OCI-LY3 (cell line): Measurements from ENCODE around the gene TPMT.

Experiments used
- H2AFZ ChIP-seq: fragments of 200-600, 300-600 bp; shearing (Covaris generic); 2 replicates; pipeline ENCODE4 v1.6.0; 2014; ENCODE audit warnings: antibody characterized with exemption, low read depth, low read length
- H3K27ac ChIP-seq: fragments of 200-600, 300-600 bp; sonication (generic); 2 replicates; pipeline ENCODE4 v1.5.1; 2014; ENCODE audit warnings: mild to moderate bottlenecking, low read length, moderate library complexity, mixed read lengths
- H3K27me3 ChIP-seq: fragments of 200-600, 300-600 bp; sonication (generic); 2 replicates; pipeline ENCODE4 v1.6.1; 2014; ENCODE audit warnings: low read depth, low read length, mixed read lengths
- H3K36me3 ChIP-seq: fragments of 200-600, 300-600 bp; sonication (generic); replicated peaks from 2 replicates; pipeline ENCODE3; 2014; ENCODE audit warnings: low read depth, low read length, mixed read lengths
- H3K4me1 ChIP-seq: fragments of 300-600, 200-600 bp; sonication (generic); 2 replicates; pipeline ENCODE4 v1.6.1; 2014; ENCODE audit warnings: low read length, mixed read lengths
- H3K4me2 ChIP-seq: fragments of 200-600, 300-600 bp; sonication (generic); 2 replicates; pipeline ENCODE4 v1.6.1; 2014; ENCODE audit warnings: low read length, mixed read lengths
- H3K4me3 ChIP-seq: fragments of 300-600, 200-600 bp; sonication (generic); 2 replicates; pipeline ENCODE4 v1.5.1; 2014; ENCODE audit warnings: antibody characterized with exemption, mild to moderate bottlenecking, low read length, moderate library complexity
- H3K79me2 ChIP-seq: fragments of 300-600, 200-600 bp; shearing (Covaris generic); 2 replicates; pipeline ENCODE4 v1.6.1; 2014; ENCODE audit warnings: mild to moderate bottlenecking, low read length, mixed read lengths
- H3K9ac ChIP-seq: fragments of 300-600, 200-600 bp; shearing (Covaris generic); 2 replicates; pipeline ENCODE4 v1.6.0; 2014; ENCODE audit warnings: mild to moderate bottlenecking, low read length, moderate library complexity
- H3K9me3 ChIP-seq: fragments of 200-600, 300-600 bp; shearing (Covaris generic); 2 replicates; pipeline ENCODE4 v1.6.1; 2014; ENCODE audit warnings: low read length, mixed read lengths; ENCODE audit not compliant: insufficient read depth
- H4K20me1 ChIP-seq: fragments of 200-600, 300-600 bp; sonication (generic); 2 replicates; pipeline ENCODE4 v1.6.1; 2016; ENCODE audit warnings: low read length, mixed read lengths; ENCODE audit not compliant: insufficient read depth
- CTCF ChIP-seq: fragments of 200-600, 300-600 bp; sonication (generic); IDR thresholded peaks from 2 replicates; pipeline ENCODE4 v1.5.1; 2014; ENCODE audit warnings: antibody characterized with exemption, low read length, low read depth
- EZH2phosphoT487 ChIP-seq: fragments of 200-600 bp; shearing (Covaris generic); IDR thresholded peaks from 2 replicates; pipeline ENCODE4 v1.6.1; 2018; ENCODE audit warnings: antibody characterized with exemption, mixed run types, low read depth

The TPMT gene

GRCh38 chr6:18160911-18161310 is 6.0 kb upstream of the TPMT start:
- no peaks in the 10 kb centered on the region for H3K9me3 ChIP-seq
- H3K36me3 ChIP-seq = peaks cover 10% of the 10 kb centered on the region
- H3K4me3 ChIP-seq = no peak overlapping the region
- no peak overlapping the region for H3K27ac ChIP-seq
- H3K4me2 ChIP-seq = no peak overlapping the region
- peaks cover 3% of the 10 kb centered on the region; the same call in 1 of the 2 replicates for H3K79me2 ChIP-seq
- H4K20me1 ChIP-seq = no peaks in the 10 kb centered on the region
- peaks cover 6% of the 10 kb centered on the region for H3K4me1 ChIP-seq
- no peak for TF ChIP-seq CTCF
- TF ChIP-seq EZH2phosphoT487 = no peak
- no peaks in the 10 kb centered on the region for H3K27me3 ChIP-seq
- H3K9ac ChIP-seq = no peak overlapping the region
- no peak overlapping the region for H2AFZ ChIP-seq

GRCh38 chr6:18155864-18156421 is 1.1 kb upstream of the TPMT start:
- TF ChIP-seq EZH2phosphoT487 (no peak), CTCF (no peak)
- peak overlapping the region; percentile 95 for H3K4me3 ChIP-seq
- no peaks in the 10 kb centered on the region for H3K27me3 ChIP-seq
- H3K27ac ChIP-seq = peak overlapping the region; percentile 74
- H4K20me1 ChIP-seq = no peaks in the 10 kb centered on the region
- peaks cover 7% of the 10 kb centered on the region for H3K36me3 ChIP-seq
- no peaks in the 10 kb centered on the region for H3K9me3 ChIP-seq
- H3K9ac ChIP-seq = peak overlapping the region; percentile 86
- peaks cover 27% of the 10 kb centered on the region for H3K4me1 ChIP-seq
- peak overlapping the region; percentile 66; the same call in 1 of the 2 replicates for H2AFZ ChIP-seq
- peak overlapping the region; percentile 66 for H3K4me2 ChIP-seq
- H3K79me2 ChIP-seq = peaks cover 3% of the 10 kb centered on the region; the same call in 1 of the 2 replicates

GRCh38 chr6:18155150-18155863 is 430 bp upstream of the TPMT start, which contains the start of gene KDM1B:
Gene KDM1B (plus strand): TSS chr6:18155422. CDS start chr6:18159896, 4,474 bp downstream.
- Histone ChIP-seq H3K27ac (peak within 1 kb of the TSS; percentile 74), H3K79me2 (peaks cover 3% of the 10 kb centered on the region; the same call in 1 of the 2 replicates), H4K20me1 (no peaks in the 10 kb centered on the region)

More at GRCh38 chr6:18155150-18155863, 430 bp upstream of the TPMT start, which contains the start of gene KDM1B:
- H3K9me3 ChIP-seq = no peaks in the 10 kb centered on the region
- peak within 1 kb of the TSS; percentile 81 for H3K4me2 ChIP-seq
- peaks cover 27% of the 10 kb centered on the region for H3K4me1 ChIP-seq
- peaks cover 7% of the 10 kb centered on the region for H3K36me3 ChIP-seq
- peak within 1 kb of the TSS; percentile 86 for H3K9ac ChIP-seq
- H3K4me3 ChIP-seq = peak within 1 kb of the TSS; percentile 95
- no peaks in the 10 kb centered on the region for H3K27me3 ChIP-seq
- peak within 1 kb of the TSS; percentile 66 for H2AFZ ChIP-seq
- no peak for TF ChIP-seq EZH2phosphoT487
- TF ChIP-seq CTCF = no peak
